GM19463 (cell line): ENCODE measurements around the gene ADIPOQ.
"Not testable (repeated sequence)": the region's sequence is repeated elsewhere in the genome, so short reads cannot be mapped to it uniquely, and the experiment has no call there.

ENCODE experiments used
- ATAC-seq: cut with Tn5 transposase; IDR thresholded peaks from one replicate; pipeline ENCODE4 v1.9.1; 2021; ENCODE audit warnings: mild to moderate bottlenecking, moderate library complexity; ENCODE audit not compliant: unreplicated experiment

ADIPOQ gene

GRCh38 chr3:186901135-186901734 lies 58.7 kb downstream of the ADIPOQ start:
- no peak for ATAC-seq

DNA sequence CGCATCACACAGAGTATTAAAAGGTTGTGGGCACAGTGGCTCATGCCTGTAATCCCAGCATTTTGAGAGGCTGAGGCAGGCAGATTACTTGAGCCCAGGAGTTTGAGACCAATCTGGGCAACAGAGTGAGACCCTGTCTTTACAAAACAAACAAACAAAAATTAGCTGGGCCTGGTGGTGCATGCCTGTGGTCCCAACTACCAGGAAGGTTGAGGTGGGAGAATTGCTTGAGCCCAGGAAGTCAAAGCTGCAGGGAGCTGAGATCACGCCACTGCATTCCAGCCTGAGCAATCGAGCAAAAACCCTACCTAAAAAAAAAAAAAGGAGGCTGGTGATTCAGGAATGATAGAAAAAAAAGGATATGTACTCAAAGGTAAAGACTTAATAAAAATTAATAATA lies 59.6 kb downstream of the ADIPOQ start:
- ATAC-seq = no peak

DNA sequence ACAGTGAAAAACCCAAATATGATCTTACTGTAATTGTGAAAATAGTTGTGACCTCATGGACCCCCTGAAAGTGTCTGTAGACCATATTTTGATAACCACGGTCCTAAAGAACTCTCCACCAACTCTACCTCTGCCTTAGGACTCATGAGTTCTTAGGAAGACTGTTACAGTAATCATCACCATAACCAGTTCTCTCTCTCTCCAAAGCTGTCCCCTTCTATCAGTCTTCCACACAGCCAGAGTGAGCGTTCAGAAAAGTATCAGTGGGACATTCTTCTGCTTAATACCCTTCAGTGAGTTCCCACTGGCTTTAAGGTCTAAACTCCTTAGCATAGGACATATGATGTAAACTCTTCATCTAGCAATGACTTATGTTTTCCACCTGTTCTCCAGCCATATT lies 60.2 kb downstream of the ADIPOQ start:
- no peak for ATAC-seq

DNA sequence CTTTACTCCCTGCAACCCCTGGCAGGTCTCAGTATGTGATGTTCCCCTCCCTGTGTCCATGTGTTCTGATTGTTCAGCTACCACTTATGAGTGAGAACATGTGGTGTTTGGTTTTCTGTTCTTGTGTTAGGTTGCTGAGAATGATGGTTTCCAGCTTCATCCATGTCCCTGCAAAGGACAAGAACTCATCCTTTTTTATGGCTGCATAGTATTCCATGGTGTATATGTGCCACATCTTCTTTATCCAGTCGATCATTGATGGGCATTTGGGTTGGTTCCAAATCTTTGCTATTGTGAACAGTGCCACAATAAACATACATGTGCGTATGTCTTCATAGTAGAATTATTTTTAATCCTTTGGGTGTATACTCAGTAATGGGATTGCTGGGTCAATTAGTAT lies 61.2 kb downstream of the ADIPOQ start:
- ATAC-seq = not testable (repeated sequence)

DNA sequence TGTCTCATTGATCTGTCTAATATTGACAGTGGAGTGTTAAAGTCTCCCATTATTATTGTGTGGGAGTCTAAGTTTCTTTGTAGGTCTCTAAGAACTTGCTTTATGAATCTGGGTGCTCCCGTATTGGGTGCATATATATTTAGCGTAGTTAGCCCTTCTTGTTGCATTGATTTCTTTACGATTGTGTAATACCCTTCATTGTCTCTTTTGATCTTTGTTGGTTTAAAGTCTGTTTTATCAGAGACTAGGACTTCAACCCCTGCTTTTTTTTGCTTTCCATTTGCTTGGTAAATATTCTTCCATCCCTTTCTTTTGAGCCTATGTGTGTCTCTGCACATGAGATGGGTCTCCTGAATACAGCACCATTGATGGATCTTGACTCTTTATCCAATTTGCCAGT lies 64.6 kb downstream of the ADIPOQ start:
- not testable (repeated sequence) for ATAC-seq
